NCI-H526 (cell line): ENCODE measurements around the gene ATXN2.

Source experiments
- DNase-seq, 2 experiments: peaks; one replicate each; lab custom pipeline; 2025; lab: John Stamatoyannopoulos, UW

ATXN2 gene

GRCh38 chr12:111450676-111451075, 148.4 kb downstream of the ATXN2 start:
- no peak for DNase-seq

GRCh38 chr12:111448846-111449790, 150.0 kb downstream of the ATXN2 start:
- DNase-seq, result no peak

GRCh38 chr12:111448266-111448830, 150.8 kb downstream of the ATXN2 start:
- no peak for DNase-seq

- DNase-seq, result no peak
Measured at GRCh38 chr12:111447571-111448265, 151.4 kb downstream of the ATXN2 start.

- DNase-seq, result no peak
Measured at GRCh38 chr12:111446631-111447570, 152.2 kb downstream of the ATXN2 start.

- DNase-seq, result no peak
Measured at GRCh38 chr12:111445726-111446581, 153.2 kb downstream of the ATXN2 start.

- DNase-seq, result no peak
Measured at GRCh38 chr12:111444925-111445725, 154.0 kb downstream of the ATXN2 start.

- no peak for DNase-seq
Measured at GRCh38 chr12:111444314-111444924, 154.7 kb downstream of the ATXN2 start.

GRCh38 chr12:111443586-111443985, 155.5 kb downstream of the ATXN2 start:
- DNase-seq, result no peak

GRCh38 chr12:111443086-111443485, 156.0 kb downstream of the ATXN2 start:
- no peak for DNase-seq

- DNase-seq, result no peak
Measured at GRCh38 chr12:111442301-111443045, 156.6 kb downstream of the ATXN2 start.

GRCh38 chr12:111441107-111441928, 157.8 kb downstream of the ATXN2 start:
- no peak for DNase-seq

GRCh38 chr12:111440631-111441030, 158.5 kb downstream of the ATXN2 start:
- no peak for DNase-seq

GRCh38 chr12:111440152-111440551, 159.0 kb downstream of the ATXN2 start:
- DNase-seq, result no peak

GRCh38 chr12:111439657-111440151, 159.4 kb downstream of the ATXN2 start:
- no peak for DNase-seq

- no peak for DNase-seq
Measured at GRCh38 chr12:111438481-111438880, 160.6 kb downstream of the ATXN2 start.

- DNase-seq, result no peak
Measured at GRCh38 chr12:111437816-111438454, 161.2 kb downstream of the ATXN2 start.
